ENCODE data around the gene ZNF22.

Gene ZNF22

GRCh38 chr10:44986670-44987069 lies 14.1 kb upstream of the ZNF22 start:
- H3K4me3 ChIP-seq (replicated peaks; ENCODE audit: low read depth, low read length): no peak overlapping the region
- peaks cover 23% of the 10 kb centered on the region for H3K36me3 ChIP-seq (ENCODE audit: control insufficient read depth, insufficient read depth, low read length)
- no peak for DNase-seq (ENCODE audit: extremely low read depth, insufficient read length)
- no peak for TF ChIP-seq CTCF (IDR thresholded peaks at IDR 0.05; ENCODE audit: insufficient read depth, low read length, poor library complexity, severe bottlenecking)
- H3K27me3 ChIP-seq (replicated peaks; ENCODE audit: control insufficient read depth, insufficient read depth, low read length): no peaks in the 10 kb centered on the region

GRCh38 chr10:44988957-44989585 lies 11.7 kb upstream of the ZNF22 start:
- TF ChIP-seq CTCF (IDR thresholded peaks at IDR 0.05; ENCODE audit: insufficient read depth, low read length, poor library complexity, severe bottlenecking): no peak
- H3K36me3 ChIP-seq (ENCODE audit: control insufficient read depth, insufficient read depth, low read length): peaks cover 33% of the 10 kb centered on the region
- no peak overlapping the region for H3K4me3 ChIP-seq (replicated peaks; ENCODE audit: low read depth, low read length)
- H3K27me3 ChIP-seq (replicated peaks; ENCODE audit: control insufficient read depth, insufficient read depth, low read length): no peaks in the 10 kb centered on the region
- DNase-seq (ENCODE audit: extremely low read depth, insufficient read length): no peak

- TF ChIP-seq CTCF (IDR thresholded peaks at IDR 0.05; ENCODE audit: insufficient read depth, low read length, poor library complexity, severe bottlenecking): no peak
- no peaks in the 10 kb centered on the region for H3K27me3 ChIP-seq (replicated peaks; ENCODE audit: control insufficient read depth, insufficient read depth, low read length)
- no peak overlapping the region for H3K4me3 ChIP-seq (replicated peaks; ENCODE audit: low read depth, low read length)
- DNase-seq (ENCODE audit: extremely low read depth, insufficient read length): no peak
- H3K36me3 ChIP-seq (ENCODE audit: control insufficient read depth, insufficient read depth, low read length): peaks cover 30% of the 10 kb centered on the region
Measured at GRCh38 chr10:44989597-44990301, 11.0 kb upstream of the ZNF22 start.

- no peaks in the 10 kb centered on the region for H3K27me3 ChIP-seq (replicated peaks; ENCODE audit: control insufficient read depth, insufficient read depth, low read length)
- H3K36me3 ChIP-seq (ENCODE audit: control insufficient read depth, insufficient read depth, low read length): peaks cover 25% of the 10 kb centered on the region
- no peak overlapping the region for H3K4me3 ChIP-seq (replicated peaks; ENCODE audit: low read depth, low read length)
- DNase-seq (ENCODE audit: extremely low read depth, insufficient read length): no peak
- no peak for TF ChIP-seq CTCF (IDR thresholded peaks at IDR 0.05; ENCODE audit: insufficient read depth, low read length, poor library complexity, severe bottlenecking)
Measured at GRCh38 chr10:44990302-44990655, 10.4 kb upstream of the ZNF22 start.

- no peak overlapping the region for H3K4me3 ChIP-seq (replicated peaks; ENCODE audit: low read depth, low read length)
- H3K27me3 ChIP-seq (replicated peaks; ENCODE audit: control insufficient read depth, insufficient read depth, low read length): no peaks in the 10 kb centered on the region
- no peak for DNase-seq (ENCODE audit: extremely low read depth, insufficient read length)
- no peak for TF ChIP-seq CTCF (IDR thresholded peaks at IDR 0.05; ENCODE audit: insufficient read depth, low read length, poor library complexity, severe bottlenecking)
- peaks cover 25% of the 10 kb centered on the region for H3K36me3 ChIP-seq (ENCODE audit: control insufficient read depth, insufficient read depth, low read length)
Measured at GRCh38 chr10:44990965-44991364, 9.8 kb upstream of the ZNF22 start.
